HG02840 (cell line): ENCODE measurements around the gene RTTN.
"Not testable (repeated sequence)": the region's sequence is repeated elsewhere in the genome, so short reads cannot be mapped to it uniquely, and the experiment has no call there.

Experiments used
- ATAC-seq: cut with Tn5 transposase; IDR thresholded peaks from one replicate; pipeline ENCODE4 v1.9.1; 2021; ENCODE audit warnings: mild to moderate bottlenecking, moderate library complexity, moderate number of reproducible peaks; ENCODE audit not compliant: unreplicated experiment, low FRiP score

RTTN gene, protein sequence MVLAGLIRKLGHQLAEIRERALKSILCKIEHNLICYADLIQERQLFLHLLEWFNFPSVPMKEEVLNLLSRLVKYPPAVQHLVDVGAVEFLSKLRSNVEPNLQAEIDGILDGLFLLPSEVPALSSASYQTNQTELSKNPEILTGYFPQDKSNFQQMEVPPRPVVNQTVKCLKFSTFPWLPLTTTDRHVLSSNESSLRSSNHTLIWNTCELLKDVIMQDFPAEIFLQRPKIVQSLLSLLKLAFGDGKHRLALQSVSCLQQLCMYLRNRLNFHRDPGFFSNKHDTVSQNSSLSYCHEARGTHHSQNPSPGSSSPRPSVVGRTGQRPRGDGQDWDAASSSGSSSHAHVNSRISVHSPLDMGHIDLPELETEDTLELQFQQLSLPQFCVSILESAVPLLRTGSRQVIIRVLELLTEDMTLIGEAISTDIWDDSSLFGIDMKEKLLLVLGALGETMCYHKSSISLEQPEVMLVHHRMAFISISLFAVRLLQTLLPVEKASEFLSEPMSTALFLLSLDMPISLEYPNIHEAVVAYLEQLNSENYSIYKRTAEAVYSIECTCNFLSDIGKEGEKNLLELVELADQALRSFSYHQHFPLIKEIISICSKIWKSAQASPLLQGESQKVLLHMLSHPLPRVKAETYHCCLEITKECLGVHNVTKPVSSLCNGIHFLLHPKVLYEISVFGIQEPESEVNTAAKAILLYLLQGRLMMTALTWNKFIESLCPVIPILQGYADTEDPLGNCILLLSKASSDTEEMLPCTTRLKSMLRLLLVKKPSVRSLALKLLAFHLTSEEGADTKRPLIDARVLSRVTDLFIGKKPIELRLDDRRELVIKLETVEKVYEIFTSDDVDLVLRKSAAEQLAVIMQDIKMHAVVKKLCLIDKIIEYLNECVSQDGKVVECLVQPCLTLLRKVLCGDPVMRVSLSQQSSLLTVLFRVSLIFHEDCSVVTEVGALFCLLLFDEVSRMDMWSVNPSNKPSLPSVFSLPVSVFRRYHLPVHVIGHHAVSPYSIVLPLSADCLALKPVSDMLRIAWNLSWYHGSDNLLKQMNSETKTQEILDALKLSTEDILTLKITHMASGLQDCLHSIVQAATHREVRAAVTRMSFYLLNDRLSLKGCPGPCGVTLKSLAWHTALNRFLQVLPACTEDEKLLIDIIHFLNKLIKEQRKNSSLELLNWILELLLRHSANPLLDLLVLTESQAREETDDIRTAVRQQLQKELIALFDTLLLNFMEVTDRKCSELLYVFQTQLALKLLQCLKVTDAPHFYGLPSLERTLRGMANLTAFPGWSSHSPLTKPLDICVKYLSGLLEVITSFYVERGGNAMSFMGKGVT (N-terminal part only)

DNA sequence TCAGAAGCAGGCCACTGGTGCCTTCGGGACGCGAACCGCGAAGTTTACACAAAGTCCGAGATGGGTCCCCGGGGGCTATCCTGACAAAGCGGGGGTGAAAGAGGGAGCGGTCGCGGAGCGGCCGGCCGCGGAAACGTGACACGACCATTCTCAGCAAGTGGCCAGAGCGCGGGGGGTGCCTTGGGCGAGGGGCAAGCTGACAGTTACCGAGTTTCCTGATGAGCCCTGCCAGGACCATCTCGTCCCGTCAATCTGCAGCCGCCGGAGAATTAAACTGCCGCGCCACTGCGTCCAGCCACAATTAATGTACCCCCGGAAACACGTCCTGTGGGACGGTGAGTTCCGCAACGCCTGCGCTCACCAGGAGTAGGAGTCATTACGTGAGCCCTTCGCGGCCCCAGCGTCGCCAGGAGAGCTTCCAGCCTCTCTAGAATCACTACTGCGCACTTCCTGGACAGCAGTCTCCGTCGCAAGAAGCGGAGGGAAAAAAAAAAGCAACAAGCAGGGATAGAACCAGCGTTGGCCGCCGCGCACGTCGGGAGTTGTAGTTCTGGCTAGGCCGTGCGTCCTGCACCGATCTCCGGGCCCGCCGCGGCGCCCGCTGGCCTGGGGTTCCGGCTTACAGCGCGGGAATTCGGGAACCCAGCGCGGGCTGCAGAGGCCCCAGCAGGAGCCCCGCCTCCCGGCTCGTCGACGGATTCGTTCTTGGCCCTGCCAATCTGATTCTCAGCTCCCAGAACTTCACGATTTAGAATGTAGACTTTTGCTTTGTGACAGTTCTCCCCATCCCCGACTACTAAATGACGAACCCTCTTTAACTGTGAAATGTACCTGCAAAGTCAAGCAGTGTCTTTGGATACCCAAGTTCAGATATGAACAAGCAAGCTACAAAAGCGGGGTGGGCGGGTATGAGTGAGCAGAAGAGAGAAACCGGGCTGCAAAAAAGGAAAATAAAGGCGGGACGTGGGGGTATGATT, at the start of gene RTTN:
Gene RTTN, minus strand, starts transcription at position 267 of the 977 bp plus-strand sequence. Its CDS starts 29 bp downstream, at position 238.
- ATAC-seq = peak; percentile 98

DNA sequence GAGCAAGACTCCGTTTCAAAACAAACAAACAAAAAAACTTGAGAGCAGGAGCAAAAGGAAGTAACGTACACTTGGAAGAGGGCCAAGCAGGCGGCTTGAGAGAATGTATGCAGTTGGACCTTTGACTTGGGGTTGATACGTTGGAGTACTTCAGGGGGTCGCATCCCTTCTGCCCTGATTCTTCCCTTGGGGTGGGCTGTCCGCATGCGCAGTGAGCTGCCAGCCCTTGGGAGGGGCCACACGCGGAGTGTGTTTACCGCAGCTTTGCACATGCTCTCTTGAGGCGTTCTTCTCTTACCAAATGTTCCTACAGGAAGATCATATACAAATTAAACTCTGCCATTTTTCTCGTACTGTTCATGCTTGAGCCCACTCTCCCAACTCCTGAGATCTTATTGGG, 45.3 kb upstream of the RTTN start:
- no peak for ATAC-seq

DNA sequence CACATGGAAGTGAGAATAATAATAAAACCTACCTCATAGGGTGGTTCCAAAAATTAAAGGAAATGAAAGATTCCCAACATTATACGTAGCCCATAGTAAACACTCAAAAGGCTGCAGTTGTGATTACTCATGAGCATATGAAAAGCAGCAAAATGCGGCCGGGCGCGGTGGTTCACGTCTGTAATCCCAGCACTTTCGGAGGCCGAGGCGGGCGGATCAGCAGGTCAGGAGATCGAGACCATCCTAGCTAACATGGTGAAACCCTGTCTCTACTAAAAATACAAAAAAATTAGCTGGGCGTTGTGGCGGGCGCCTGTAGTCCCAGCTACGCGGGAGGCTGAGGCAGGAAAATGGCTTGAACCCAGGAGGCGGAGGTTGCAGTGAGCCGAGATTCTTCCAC, 44.4 kb upstream of the RTTN start:
- ATAC-seq = not testable (repeated sequence)

DNA sequence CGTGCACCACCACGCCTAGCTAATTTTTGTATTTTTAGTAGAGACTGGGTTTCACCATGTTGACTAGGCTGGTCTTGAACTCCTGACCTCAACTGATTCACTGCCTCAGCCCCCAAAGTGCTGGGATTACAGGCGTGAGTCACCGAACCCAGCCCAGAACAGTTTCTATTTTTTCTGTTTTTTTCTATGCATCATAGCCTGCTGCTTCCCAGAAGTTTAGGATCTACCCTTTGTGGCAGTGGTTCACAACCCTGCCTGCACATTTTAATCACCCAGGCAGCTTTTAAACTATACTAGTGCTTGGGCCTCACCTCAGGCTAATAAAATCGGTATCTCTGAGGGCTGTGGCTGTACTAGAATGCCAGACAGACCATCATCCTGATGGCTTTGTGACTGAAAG, 43.6 kb upstream of the RTTN start:
- no peak for ATAC-seq

DNA sequence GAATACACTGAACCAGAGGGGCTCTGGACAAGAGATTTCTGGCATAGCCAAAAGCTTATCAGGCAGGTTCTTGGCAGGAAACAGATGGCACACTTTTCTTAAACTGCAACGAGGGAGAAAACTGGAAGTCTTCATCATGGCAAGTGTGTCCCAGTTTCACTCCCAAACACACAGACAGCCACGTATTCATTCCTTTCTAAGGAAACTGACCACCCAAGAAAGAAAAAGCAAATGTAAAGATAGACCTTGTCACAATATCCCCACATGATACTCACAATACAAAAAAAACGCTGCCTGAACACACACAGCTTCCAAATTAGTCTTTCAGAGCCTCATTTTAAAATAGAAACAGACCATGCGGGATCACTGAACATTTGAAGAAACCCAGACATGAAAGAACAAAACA, 40.6 kb upstream of the RTTN start:
- ATAC-seq = no peak

DNA sequence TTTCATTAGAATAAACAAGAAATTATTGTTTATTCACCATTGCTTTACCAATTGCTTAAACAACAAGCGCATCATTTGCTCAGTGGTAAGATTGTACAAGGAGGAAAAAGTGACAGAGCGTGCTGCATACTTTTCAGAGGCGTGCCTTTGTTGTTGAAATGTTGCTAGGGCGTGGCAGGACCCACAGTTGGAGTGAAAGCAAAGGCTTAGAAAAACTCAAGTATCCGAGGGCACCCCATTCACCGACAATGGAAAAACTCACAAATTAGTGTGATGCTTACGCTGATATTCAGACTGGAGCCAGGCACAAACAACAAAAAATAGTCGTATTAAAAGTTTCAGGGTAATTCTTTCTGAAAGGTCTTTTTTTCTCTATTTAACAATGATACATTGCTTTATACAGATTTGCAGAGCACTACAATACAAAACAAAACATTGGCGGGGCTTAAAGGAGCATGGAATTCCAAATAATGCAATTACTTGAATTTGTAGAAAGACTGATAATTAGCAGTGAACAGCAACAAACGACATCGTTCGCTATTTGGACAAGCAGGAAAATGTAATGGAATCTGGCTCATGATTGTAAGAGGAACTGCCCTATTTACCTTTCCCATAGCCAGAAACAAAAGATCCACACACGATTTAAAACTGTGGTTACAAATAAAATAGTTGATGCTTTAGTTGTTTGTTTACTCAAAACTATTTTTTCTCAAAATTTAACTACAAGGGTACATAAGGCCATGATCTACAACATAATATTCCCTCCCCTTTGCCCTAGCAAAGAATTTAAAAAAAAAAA, 37.8 kb upstream of the RTTN start:
- no peak for ATAC-seq

DNA sequence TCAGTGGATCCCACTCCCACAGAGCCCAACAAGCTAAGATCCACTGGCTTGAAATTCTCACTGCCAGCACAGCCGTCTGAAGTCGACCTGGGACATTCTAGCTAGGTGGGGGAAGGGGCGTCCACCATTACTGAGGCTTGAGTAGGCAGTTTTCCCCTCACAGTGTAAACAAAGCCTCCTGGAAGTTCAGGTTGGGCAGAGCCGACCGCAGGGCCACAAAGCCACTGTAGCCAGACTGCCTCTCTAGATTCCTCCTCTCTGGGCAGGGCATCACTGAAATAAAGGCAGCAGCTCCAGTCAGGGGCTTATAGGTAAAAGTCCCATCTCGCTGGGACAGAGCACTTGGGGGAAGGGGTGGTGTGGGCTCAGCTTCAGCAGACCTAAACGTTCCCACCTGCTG, 31.4 kb upstream of the RTTN start:
- not testable (repeated sequence) for ATAC-seq

DNA sequence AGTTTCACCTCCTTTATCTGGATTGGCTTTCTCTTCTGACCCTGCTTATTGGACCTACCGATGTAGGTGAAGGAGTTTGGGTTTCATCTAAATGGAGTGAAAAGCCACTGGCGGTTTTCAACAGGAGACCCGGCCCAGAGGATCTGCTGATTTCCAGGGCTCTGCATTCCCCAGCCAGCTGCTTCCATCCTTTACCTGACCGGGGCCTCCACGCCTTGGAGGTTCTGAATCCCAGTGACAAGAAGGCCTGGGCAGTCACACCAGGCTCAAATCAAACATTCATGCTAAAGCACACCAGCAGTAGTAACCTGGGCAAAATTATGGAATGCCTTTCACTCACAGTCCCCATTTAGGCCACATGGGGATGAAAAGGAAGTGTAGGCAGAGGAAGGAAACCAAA, 30.0 kb upstream of the RTTN start:
- no peak for ATAC-seq

DNA sequence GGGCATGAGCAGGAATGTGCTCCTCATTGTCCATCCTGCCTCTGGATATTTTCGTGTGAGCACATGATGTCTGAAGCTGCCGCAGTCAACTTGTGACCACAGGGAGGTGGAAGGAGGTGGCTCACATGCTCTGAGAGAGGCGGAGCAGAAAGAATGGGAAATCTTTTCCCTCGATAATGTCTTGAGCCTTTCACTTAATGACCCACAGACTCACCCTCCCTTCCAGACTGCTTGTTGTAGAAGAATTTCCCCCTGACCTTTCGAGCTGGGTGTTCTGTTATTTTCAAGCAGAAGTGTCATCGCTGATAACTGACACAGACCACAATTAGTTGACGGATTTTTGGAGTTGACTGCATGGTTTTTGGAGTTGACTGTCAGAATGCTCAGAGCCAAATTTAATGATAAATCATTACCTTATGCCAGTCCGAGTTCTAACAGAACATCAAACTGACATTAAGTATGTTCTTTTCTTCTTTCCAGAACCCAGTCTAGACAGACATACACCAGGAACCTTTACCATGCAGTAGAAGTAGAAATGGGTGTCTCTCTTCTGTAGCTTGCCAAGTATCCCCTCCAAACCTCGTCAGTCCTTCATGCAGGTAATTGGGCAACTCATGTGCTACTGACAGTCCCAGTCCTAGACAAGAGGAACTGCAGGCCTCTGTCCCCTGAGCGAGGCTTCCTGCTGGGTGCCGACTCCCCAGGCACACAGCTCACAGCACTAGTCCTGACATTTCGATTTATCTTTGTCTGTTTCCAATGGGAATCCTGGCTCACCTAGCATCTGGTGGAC, 29.4 kb upstream of the RTTN start:
- no peak for ATAC-seq

DNA sequence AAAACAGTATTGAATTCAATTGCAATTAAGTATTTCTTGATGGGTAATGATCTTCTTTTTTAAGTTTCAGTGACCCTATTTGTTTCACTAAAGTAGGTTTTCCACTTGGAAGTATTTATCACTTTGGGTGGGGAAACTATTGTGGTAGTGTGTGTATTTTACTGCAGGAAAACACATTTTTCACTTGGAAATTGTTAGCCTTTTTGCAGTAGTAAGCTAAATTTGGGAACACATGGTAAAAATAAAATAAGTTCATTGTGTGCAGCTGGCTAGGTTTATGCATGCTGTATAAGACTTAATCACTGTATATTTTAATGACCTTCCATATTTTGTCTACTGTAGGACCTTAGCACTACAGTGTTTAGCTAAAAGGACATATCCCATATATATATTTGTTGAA, 28.5 kb upstream of the RTTN start:
- ATAC-seq = no peak

DNA sequence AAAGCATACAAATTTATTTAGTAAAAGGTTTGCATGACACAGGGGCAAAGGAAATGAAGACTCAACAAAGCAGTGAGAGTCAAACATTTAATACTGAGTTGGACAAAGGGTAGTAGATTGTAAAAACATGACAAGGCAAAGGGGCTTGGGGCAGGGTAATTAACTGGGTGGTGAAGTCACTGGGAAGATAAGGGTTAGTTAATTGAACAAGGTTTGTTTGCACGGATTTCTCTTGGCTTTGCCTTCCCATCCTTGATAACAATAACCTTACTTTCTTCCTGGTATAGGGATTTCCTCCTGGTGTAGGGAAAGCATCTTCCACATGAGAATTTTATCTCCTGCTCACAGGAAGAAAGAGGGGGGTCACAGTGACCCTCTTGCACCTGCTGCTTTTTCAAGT, 26.8 kb upstream of the RTTN start:
- ATAC-seq = no peak

DNA sequence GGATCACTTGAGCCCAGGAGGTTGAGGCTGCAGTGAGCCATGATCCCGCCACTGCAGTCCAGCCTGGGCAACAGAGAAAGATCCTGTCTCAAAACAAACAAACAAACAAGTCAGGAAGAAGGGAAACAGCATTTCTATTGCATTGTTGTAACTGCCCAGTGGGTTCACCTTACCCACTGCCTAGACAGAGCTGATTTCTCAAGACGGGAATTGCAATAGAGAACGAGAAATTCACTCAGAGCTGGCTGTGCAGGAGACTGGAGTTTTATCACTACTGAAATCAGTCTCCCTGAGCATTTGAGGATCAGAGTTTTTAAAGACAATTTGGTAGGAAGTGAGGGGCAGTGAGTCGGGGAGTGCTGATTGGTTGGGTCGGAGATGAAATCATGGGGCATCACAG, 24.2 kb upstream of the RTTN start:
- ATAC-seq = no peak

DNA sequence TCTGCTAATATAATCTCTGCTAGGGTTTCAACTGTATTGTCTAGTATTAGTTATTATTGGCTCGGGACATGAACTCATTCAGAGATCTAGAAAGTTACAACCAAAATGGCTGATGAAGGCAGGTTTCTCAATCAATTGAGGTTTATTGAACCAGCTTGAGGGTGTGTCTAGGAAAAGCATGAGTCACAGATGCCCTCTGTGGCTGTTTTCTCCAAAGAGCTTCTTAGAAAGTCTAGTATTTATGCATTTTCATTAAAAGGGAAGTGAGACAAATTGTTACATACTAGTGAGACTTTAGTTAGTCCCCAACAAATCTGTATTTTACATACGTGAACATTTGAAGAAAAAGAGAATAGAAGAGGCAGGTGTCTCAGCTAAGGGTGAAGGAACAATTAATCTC, 23.0 kb upstream of the RTTN start:
- ATAC-seq = no peak

DNA sequence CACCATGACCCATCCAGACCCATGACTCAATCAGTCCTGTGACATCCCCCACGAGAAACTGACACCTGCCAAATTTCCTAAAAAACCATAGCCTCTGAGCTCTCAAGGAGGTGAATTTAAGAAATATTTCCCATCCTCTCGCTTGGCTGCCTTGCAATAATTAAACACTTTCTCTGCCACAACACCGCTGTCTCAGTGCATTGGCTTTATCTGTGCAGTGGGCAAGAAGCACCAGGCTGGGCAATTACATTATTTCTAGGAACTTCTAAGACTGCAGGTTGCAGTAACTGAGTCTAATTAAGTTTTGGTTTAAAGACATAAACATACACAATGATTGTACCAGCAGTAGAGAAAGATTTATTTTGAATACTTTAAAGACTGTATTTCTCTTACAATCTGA, 22.0 kb upstream of the RTTN start:
- ATAC-seq = no peak

DNA sequence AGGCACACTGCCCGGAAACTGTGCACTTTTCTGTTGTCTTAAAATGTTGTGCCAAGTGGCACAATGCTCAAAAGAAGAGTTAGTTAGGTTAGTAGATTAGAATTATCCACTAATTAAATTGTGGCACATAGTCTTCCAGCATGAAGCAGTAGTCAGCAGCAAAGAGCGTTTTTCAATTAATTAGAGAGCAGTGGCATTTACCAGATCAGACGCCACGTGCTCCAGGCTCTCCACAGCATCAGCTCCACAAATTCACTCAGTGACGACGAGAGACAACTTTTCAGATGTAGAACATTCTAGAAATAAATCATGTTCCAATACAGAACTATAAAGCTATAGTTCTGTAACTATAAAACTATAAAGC, 16.4 kb upstream of the RTTN start:
- no peak for ATAC-seq

DNA sequence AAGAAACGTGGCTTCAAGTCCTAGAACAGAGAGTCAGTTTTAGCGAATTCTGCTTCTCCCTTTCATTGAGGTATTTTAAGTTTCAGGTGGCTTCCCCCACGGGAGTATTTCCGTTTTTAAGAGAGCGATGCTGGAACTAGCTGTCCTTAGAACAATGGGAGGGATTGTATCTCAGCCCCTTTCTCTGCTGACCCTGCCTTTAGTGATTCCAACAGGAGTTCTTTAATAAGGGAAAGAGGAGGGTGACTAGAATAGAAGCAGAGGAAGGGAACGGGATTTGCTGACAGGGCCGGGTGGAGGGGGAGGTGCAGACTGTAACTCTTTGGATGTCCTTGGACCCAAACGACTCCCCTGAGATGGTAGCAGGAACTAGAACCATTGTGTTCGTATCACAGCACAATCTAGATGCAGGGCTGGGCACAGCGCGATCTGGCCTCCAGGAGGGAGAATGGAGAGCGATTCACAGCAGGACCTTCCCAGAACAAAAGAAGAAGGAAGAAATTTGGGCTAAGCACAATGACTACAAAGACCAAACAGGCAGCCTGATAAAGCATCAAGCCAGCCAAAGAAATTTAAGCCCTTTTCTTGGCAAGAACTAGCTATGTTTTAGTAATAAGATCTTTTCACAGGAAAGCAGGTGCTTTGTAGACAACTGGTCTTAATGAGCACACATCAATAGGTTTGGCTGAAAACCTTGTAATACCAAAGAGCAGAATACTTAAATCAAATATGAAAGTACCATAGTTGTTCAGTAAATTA, 15.8 kb upstream of the RTTN start:
- no peak for ATAC-seq

DNA sequence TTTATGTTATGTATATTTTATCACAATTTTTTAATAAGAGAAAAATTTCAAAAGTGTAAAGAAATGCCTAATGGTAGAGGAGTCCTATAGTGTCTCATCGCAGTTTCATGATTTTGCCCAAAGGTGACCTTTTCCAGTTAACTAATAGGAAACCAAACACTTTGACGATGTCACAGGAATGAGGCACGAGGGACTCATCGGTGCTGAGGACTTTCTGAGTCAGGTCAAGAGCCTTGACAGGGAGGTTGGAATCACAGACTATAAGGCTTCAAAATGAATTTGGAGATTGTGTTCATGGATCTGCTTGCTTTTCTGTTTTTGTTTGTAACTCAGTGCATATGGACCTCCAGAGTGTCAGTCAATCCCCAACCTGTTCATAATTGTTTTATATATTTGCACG, 15.1 kb upstream of the RTTN start:
- ATAC-seq = no peak
